HS-5 (cell line): ENCODE data around the gene PPP1R1A.

Experiments
- DNase-seq: peaks from one replicate; pipeline ENCODE4 v3.0.0-alpha.2; 2012; ENCODE audit warnings: low read depth

Gene PPP1R1A

GRCh38 chr12:54571193-54572188 lies 17.0 kb downstream of the PPP1R1A start:
- DNase-seq = no peak

- no peak for DNase-seq
Measured at GRCh38 chr12:54569995-54570528, 18.4 kb downstream of the PPP1R1A start.

GRCh38 chr12:54569072-54569471 lies 19.4 kb downstream of the PPP1R1A start:
- no peak for DNase-seq

- no peak for DNase-seq
Measured at GRCh38 chr12:54566792-54567191, 21.7 kb downstream of the PPP1R1A start.

GRCh38 chr12:54565986-54566544 lies 22.4 kb downstream of the PPP1R1A start:
- no peak for DNase-seq

- no peak for DNase-seq
Measured at GRCh38 chr12:54565310-54565985, 23.0 kb downstream of the PPP1R1A start.

GRCh38 chr12:54564768-54565167 lies 23.7 kb downstream of the PPP1R1A start:
- DNase-seq = no peak

- DNase-seq = no peak
Measured at GRCh38 chr12:54563787-54564186, 24.7 kb downstream of the PPP1R1A start.

- no peak for DNase-seq
Measured at GRCh38 chr12:54562750-54563356, 25.6 kb downstream of the PPP1R1A start.

- no peak for DNase-seq
Measured at GRCh38 chr12:54561164-54561563, 27.3 kb downstream of the PPP1R1A start.

- no peak for DNase-seq
Measured at GRCh38 chr12:54560374-54560858, 28.0 kb downstream of the PPP1R1A start.

GRCh38 chr12:54558759-54559158 lies 29.7 kb downstream of the PPP1R1A start:
- no peak for DNase-seq

- DNase-seq = no peak
Measured at GRCh38 chr12:54558311-54558710, 30.1 kb downstream of the PPP1R1A start.

- DNase-seq = no peak
Measured at GRCh38 chr12:54555670-54556257, 32.7 kb downstream of the PPP1R1A start.

- peak; percentile 8 for DNase-seq
Measured at GRCh38 chr12:54549774-54550451, 38.5 kb downstream of the PPP1R1A start.

- no peak for DNase-seq
Measured at GRCh38 chr12:54546511-54546910, 41.9 kb downstream of the PPP1R1A start.

GRCh38 chr12:54544743-54545142 lies 43.7 kb downstream of the PPP1R1A start:
- DNase-seq = no peak

- DNase-seq = no peak
Measured at GRCh38 chr12:54543526-54543925, 44.9 kb downstream of the PPP1R1A start.

GRCh38 chr12:54541751-54542290 lies 46.6 kb downstream of the PPP1R1A start:
- DNase-seq = no peak

GRCh38 chr12:54538136-54538700 lies 50.2 kb downstream of the PPP1R1A start:
- DNase-seq = no peak
